DMS114 treated with DMSO at 0.1 percent for 48 hours (cell line): ENCODE data around the gene MSRB3.

ENCODE experiments used
- DNase-seq: peaks from one replicate; lab custom pipeline; 2025; ENCODE audit not compliant: unreplicated experiment; lab: John Stamatoyannopoulos, UW

The MSRB3 gene

DNA sequence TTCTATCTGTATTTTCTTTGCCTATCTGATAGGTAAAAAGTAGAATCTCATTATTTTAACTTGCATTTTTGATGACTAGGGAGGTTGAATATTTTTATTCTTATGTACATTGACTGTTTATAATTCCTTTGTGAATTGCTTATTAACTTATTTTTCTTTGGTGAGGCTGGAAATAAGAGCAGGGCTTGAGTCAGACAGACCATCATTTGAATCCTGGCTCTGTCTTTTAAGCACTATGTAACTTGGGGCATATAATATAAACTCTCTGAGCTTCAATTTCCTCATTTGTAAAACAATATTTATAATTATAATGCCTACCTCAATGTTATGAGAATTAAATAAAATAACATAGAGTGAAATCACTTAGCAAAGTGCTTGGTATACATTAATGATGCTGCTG lies 108.9 kb downstream of the MSRB3 start:
- no peak for DNase-seq

DNA sequence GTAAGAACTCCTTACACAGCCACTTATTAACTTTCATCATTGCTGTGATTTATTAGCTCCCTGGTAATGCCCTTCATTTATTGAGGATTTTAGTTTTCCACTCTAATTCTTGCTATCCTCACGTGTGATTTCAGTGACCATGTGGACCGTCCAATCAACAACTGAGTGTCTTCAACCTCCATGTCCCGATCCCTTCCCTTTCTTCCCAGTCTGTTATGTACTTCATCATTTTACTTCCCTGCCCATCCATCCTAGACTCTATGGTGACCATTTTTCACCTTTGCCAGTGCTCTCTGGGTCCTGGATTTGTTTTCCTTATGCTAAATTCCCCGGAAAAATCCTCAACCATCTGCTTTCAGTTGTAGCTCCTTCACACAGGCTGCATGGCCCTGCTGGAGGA lies 111.0 kb downstream of the MSRB3 start:
- no peak for DNase-seq

- DNase-seq = no peak
These were observed 113.2 kb downstream of the MSRB3 start for GRCh38 chr12:65391711-65392110.

- DNase-seq = no peak
These were observed 114.0 kb downstream of the MSRB3 start for GRCh38 chr12:65392491-65392890.

DNA sequence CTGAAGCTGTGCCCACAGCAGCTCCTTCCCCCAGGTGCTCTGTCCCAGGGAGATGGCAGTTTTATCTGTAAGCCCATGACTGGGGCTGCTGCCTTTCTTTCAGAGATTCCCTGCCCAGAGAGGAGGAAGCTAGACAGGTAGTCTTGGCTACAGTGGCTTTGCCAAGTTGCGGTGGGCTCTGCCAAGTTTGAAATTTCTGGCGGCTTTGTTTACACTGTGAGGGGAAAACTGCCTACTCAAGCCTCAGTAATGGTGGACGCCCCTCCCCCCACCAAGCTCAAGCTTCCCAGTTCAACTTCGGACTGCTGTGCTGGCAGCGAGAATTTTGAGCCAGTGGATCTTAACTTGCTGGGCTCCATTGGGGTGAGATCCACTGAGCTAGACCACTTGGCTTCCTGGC lies 124.7 kb downstream of the MSRB3 start:
- DNase-seq = no peak

DNA sequence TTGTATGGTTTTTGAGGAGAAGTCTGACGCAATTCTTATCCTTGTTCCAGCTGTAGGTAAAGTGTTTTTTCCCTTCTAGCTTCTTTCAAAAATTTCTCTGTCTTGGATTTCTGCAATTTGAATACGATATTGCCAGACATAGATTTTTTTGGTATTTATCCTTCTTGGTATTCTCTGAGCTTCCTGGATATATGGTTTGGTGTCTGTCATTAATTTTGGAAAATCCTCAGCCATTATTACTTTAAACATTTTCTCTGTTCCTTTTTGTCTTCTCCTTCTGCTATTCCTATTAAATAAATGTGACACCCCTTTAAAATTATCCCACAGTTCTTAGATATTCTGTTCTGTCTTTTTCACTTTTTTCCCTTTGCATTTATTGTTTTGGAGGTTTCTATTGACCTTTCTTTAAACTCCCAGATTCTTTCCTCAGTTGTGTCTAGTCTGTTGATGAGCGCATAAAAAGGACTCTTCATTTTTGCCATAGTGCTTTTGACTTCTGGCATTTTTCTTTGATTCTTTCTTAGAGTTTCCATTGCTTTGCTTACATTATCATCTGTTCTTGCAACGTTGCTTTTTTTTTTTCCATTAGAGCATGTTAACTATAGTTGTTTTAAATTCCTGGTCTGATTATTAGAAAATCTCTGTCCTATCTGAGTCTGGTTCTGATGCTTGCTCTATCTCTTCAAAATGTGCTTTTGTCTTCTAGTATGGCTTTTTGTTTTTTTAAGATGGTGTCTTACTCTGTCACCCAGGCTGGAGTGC lies 129.1 kb downstream of the MSRB3 start:
- no peak for DNase-seq

- no peak for DNase-seq
These were observed 130.0 kb downstream of the MSRB3 start for GRCh38 chr12:65408441-65408840.

DNA sequence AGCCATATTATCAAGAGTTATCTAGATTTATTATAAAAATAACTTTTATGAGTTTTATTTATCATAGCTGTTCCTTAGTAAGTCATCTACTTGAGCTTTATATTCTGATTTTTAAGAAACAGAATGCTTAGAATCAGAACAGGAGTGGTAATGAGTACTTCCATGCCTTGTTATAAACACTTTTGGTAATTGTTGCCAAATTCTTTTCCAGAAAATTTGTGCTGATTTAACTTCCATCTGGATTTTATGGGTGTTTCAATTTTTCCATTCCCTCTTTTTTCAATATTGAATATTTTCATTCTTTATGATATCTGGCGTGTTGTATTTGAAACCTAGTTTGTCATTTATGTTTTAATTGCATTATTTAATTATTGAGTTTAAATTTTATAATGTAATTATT lies 131.2 kb downstream of the MSRB3 start:
- DNase-seq = no peak

GRCh38 chr12:65411171-65411570 lies 132.7 kb downstream of the MSRB3 start:
- no peak for DNase-seq

- DNase-seq = no peak
These were observed 136.0 kb downstream of the MSRB3 start for GRCh38 chr12:65414526-65414925.

DNA sequence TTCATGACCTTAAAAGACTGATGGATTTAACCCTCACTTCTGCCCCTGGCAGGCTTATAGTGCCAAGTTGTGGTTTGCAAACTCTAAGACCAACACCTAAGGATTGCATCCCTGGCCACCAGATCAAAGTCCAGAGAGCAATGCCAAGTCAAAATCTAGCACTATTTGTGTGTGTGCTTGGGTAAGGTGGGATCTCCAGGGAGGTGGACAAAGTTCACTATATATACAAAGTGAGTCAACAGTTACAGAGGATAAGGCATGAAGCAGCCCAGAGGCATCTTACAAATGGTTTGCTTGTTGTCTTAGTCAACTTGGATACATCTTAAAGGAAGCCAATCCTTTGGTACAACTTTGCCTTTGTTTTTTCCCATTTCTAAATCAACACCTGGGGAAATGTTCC lies 137.3 kb downstream of the MSRB3 start:
- DNase-seq = no peak

DNA sequence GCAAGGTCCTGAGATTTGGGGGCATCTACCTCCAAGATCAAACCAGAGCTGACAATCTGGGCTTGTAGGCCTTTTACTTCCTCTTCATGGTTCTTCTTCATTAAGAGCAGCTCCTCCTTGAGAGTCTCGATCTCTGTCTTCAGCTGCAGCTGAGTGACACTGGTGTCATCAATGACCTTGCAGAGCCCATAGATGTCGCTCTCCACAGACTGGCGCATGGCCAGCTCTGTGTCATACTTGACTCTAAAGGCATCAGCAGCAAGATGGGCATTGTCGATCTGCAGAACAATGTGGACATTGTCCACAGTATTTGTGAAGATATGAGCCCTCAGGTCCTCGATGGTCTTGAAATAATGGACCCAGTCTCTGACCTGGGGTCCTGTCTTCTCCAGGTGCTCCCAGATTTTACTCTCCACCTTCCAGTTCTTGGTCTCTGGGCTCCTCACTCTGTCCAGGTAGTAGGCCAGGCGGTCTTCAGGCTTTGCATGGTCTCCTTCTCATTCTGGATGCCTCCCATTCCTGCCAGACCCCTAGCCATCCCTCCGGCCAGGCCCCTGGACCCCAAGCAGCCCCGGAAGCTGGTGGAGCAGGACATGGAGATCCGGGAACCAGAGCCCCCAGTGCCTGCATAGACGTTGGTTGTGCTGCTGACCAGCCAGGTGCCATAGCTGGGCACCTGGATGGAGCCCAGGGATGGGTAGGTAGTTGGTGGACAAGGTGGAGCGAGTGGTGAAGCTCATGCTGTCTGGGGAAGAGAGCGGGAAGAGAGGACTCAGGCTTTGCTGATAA lies 141.0 kb downstream of the MSRB3 start:
- DNase-seq = no peak

DNA sequence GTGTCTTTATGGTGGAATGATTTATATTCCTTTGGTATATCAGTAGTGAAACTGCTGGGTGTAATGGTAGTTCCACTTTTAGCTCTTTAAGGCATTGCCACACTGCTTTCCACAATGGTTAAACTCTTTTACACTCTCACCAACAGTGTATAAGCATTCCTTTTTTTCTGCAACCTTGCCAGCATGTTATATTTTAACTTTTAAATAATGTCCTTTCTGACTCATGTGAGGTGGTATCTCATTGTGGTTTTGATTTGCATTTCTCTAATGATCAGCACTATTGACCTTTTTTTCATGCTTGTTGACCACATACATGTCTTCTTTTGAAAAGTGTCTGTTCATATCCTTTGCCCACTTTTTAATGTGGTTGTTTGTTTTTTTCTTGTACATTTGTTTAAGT lies 142.5 kb downstream of the MSRB3 start:
- no peak for DNase-seq

DNA sequence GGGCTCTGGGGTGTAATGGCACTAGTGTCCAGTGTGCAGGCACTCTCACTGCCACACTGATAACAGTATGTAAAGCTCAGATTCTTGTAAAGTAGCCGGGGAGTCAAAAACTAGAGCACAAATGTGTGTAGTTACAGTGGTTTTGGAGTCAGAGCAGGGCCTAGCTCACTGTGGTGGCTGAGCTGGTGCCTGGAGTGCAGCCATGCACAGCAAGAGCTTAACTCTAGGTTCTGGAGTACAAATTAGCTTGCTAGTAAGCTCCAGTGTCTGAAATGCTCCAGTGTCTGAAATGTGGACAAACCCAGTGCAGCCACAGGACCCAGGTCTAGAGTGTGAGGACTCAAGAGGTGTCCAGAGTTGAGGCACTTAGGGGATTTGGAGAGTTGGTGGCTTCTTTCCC lies 149.2 kb downstream of the MSRB3 start:
- no peak for DNase-seq

- peak; percentile 42 for DNase-seq
These were observed 151.5 kb downstream of the MSRB3 start for GRCh38 chr12:65430006-65430405.

DNA sequence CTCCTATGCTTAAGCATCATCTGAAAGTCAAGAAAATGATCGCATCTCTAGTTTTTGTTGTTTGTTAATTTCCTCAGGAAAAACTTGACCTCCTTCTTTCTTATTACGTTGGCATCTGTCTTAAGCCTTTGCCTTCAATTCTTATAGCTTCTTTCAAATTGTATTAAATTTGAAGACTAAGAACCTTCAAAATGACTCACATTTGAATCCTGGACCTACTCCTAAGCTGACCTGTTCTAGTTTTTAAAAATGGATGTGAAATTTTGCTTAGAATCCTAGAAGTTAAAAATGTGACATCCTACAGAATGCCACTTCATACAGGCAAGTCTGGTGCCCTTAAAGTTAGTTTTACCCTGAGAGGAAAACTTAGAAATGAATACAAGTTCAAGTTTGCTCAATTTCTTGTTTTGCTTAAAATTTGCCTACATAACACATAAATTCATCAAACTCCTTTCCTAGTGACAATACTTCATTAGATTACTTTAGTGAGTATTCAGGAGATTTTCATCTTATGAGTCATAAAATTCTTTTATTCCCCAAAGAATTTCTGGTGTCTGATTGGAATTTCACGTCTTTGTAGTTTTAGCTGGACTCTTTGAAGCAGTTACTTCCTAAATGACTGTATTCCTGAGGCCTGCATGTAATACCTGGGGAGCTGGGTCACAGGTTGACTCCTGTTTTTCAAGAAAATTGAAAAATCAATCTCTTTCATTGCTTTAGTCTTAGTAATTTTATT lies 152.3 kb downstream of the MSRB3 start:
- DNase-seq = peak; percentile 39

- DNase-seq = no peak
These were observed 153.6 kb downstream of the MSRB3 start for GRCh38 chr12:65432114-65432513.

DNA sequence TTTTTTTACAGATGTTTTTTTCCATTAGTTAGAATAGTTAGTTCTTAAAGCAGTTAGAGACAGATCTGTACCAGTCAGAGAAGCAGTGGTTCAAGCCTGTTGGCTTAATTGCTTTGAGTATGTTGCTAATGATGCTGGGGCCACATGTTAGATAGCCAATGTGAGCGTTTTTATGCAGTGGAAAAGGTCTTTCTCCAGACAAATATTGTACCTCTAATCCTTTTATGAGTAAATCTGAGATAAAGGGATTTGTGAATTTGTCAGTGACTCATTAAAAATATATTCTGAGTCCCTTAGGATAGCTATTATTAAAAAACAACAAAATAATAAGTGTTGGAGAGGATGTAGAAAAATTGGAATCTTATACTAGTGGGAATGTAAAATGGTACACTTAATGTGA lies 154.2 kb downstream of the MSRB3 start:
- no peak for DNase-seq

GRCh38 chr12:65434737-65435136 lies 156.3 kb downstream of the MSRB3 start:
- DNase-seq = no peak

GRCh38 chr12:65443038-65443437 lies 164.6 kb downstream of the MSRB3 start:
- no peak for DNase-seq

DNA sequence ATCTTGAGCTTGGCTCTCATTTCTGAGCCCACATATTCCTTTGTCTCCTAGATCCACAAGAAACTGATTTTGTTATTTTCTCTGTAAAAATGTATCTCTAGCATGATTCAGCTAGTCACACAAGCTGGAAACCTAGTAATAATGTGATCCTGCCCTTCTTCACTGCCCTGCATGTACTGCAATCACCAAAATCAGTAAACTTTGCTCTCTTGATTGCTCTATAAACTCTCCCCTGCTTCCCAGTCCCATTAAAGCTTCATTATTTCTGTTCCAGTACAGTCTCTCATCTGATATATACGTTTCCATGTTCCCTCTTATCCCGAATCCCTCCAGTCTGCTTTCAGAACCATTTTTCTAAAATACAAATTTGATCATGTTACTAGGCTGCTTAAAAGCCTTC lies 166.5 kb downstream of the MSRB3 start:
- no peak for DNase-seq

DNA sequence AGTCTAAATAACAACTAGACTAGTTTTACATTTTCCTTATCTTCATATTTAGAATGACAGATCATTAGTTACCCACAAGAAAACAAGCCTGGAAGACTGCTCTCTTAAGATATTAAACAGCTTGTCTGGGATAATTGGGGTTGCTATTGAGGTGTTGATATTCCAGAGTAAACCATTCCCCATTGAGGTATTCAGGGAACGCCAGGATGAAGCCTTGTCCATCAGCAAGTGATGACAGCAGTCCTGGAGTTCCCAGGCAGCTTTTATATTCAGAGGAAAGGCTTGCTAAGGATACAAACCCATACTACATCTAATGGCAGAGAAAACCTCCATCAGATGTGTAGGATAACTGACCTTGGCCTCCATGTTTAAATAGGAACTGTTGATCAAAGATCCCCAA lies 168.4 kb downstream of the MSRB3 start:
- DNase-seq = peak; percentile 63
